CD4-positive, alpha-beta T cell treated with Interleukin-15 for 4 hours (primary cell): Measurements from ENCODE around the gene SLC22A17.

ENCODE experiments used
- DNase-seq: peaks from one replicate; pipeline ENCODE4 v3.0.0-alpha.2; 2020; ENCODE audit warnings: low spot score

SLC22A17 gene

GRCh38 chr14:23381871-23382270 is 29.2 kb upstream of the SLC22A17 start:
- DNase-seq = no peak

DNA sequence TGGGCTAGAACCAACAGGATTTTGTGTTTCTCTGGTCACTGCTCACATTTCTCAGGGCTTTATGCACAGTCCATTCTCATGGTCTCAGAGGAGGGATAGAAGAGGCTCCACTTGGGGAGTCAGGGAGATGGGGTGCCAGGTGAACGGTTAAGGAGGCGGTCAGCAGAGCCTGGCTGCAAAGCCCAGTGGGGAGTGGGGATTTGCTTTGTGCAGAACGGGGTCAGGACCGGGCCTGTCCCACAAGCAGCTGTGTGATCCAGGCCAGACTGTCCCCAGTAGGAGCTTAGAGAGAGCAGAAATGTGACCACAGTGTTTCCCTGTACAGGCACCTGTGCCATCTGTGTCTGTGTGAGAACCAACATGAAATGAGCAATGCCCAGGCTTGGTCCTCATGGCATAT is 28.3 kb upstream of the SLC22A17 start:
- DNase-seq = no peak

- DNase-seq = no peak
These were observed 27.7 kb upstream of the SLC22A17 start for GRCh38 chr14:23380197-23380914.

GRCh38 chr14:23379366-23380196 is 26.9 kb upstream of the SLC22A17 start:
- peak; percentile 65 for DNase-seq

GRCh38 chr14:23378612-23379220 is 26.0 kb upstream of the SLC22A17 start:
- no peak for DNase-seq

DNA sequence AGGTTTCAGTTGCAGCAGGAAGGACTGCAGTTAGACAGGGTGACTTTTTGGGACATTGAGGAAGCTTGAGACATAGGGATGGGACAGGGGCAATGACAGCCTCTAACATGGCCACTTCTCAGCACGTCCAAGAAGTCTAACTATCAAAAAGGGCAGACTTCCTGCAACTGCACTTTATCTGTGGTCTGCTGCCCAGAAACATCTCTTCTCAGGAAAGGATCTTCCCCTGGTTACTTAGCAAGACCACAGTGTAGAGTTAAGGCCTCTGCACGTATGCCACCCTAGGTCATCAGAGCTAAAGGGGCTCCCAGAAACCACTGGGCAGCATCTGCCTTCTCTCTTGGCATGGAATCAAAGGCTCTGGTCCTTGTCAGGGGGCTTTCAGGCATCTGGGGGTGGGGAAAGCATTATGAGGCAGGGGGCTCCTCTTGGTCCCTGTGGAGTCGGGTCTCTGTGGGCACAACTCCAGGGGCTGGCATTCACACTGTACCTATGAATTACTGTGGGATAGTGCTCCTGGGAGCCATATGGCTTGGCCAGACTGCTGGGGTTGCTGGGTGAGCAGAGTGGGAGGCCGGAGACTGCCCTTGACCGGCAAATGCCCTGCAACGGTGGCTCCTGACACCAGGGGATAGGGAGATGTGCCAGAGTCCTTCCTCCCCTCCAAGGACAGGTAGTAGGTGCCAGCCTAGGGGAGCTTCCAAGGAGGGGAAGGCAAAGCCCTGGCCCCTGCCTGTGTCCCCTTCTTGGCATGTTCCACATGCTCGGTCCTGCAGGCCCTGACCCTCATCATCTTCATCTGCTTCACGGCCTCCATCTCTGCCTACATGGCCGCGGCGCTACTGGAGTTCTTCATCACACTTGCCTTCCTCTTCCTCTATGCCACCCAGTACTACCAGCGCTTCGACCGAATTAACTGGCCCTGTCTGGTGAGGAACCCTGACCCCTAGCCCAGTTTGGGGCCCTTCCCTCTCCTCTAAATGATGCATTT is 25.2 kb upstream of the SLC22A17 start:
- no peak for DNase-seq

GRCh38 chr14:23377198-23377550 is 24.5 kb upstream of the SLC22A17 start:
- DNase-seq = no peak

GRCh38 chr14:23376482-23377197 is 24.0 kb upstream of the SLC22A17 start, which contains the start of gene CMTM5:
CMTM5 (plus strand) TSS chr14:23377046; CDS start chr14:23377252, 206 bp downstream.
- DNase-seq = no peak

- DNase-seq = no peak
These were observed 23.0 kb upstream of the SLC22A17 start for GRCh38 chr14:23375527-23376251.

GRCh38 chr14:23373041-23373440 is 20.4 kb upstream of the SLC22A17 start:
- DNase-seq = no peak

DNA sequence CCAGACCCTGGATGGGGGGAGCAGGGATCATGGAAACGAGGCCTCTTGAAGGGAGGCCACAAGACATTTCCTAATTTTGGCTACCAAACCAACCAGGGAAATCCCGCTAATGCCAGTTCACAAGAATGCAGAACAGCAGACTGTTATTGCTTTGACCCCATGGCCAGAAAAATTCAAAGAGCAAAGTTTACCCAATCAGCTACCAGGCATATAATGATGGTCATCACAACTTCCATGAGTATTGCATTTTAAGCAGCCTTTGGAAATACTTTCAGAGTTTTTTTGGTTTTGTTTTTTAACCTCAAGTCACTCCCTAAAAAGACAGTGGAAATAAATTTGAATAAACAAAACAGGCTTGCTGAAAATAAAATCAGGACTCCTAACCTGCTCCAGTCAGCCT is 19.8 kb upstream of the SLC22A17 start, which contains the start of gene IL25:
Gene IL25 (plus strand): TSS at position 301 of the 400 bp plus-strand sequence.
- no peak for DNase-seq

DNA sequence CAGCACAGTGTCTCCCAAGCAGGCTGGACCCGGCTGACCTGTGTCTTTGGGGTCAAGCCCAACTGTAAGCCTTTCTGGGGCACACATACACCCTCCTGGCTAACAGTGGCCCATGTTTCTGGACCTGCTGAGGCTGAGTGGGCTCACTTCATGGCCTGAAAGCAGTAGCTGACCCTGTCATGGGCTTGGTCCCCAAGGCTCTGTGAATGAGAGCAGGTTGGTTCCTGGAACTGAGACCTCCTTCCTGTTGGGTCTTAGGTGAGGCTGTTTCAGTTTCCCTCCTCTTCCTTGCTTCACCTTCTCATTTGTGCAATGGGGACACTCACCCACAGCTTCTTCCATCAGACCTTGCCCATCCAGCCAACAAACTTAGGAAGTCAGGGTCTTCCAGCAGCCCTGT is 19.2 kb upstream of the SLC22A17 start:
- no peak for DNase-seq

- DNase-seq = no peak
These were observed 17.5 kb upstream of the SLC22A17 start for GRCh38 chr14:23370221-23370620.

DNA sequence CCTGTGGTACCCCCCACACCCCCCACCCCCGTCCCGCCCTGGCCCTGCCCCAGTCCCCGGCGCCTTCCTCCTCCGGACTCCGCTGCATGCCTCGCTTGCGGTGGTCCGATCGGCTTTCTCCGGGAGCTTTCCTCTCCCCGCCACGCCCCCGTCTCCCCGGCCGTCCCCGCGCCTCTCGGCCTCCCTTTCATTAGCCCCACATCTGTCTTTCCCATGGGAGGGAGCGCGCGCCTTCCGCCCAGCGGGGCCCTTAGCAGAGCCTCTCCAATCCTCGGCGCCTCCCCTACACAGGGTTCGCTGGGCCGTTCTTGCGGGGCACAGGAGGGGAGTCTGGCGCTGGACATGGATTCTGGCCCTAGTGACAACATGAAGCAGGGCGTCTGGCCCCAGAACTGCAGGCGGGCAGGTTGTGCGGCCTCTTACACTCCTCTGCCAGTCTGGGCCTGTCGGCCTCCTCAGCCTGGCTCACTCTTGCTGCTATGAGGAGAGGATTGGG is 13.8 kb upstream of the SLC22A17 start:
- DNase-seq = no peak

DNA sequence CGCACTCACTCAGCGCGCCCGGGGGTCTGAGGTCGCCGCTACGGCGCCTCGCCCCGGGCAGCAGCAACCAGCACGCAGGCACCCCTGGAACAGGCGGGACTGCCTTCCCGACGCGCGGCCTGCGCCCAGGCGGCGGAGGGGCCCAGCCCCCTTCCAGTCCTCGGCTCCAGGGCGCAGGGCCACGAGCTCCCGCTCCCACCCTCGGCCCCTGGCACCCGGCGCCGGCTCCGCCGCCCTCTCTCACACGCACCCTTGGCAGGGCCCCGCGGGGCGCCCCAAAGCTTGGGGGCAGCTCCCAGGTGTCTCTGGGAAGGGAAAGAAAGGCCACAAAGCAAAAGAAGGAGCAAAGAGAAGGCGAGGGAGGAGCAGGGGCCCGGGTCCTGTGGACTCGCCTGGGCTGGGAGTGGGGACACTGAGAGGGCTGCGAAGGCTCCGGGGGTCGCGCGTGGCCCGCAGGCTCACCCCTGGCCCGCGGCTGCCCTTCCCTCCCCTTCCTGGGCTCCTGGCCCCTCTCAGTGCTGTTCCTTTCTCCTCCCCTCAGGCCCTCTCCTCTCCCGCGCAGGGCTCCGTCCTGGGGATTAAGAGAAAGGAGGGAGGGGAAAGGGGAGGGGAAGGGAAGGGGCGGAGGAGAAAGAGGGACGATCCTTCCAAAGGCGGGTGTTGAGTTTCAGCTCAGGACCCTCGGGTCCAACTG is 13.2 kb upstream of the SLC22A17 start:
- DNase-seq = no peak

DNA sequence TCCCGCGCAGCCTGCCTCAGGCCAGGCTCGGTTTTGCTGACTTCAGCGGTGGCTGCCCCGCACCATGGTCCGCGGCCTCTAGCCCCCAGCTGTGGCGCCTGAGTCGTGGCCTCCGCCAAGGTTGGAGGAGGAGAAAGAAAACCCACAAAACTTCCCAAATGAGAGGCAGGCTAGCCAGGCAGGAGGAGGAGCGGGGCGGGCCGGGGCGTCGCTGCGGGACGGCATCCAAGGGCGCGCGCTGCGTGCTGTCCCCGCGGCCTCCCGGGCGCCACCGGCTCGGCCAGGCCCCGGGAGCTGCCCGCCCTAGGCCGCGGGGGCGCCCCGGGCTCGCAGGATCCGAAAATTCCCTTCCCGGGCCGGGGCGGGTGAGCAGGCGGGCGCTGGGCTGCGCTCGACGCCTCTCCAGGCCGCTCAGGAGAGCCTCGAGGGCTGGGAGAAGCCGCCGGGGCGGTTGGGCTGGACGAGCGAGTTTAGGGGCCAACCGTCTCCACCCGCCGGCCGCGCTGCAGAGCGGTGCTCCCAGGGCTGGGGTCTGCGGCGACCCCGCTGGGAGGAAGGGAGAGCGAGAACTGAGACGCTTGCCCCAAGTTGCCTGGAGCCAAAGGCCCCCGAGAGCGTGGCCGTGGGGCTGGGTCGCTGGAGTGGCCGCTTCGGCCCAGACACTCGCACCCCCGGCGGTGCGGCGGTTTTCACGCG is 12.5 kb upstream of the SLC22A17 start, which contains the start of gene EFS:
Gene EFS (minus strand): TSS at position 137 of the 696 bp plus-strand sequence. CDS start 147 bp downstream, outside the sequence.
- no peak for DNase-seq

DNA sequence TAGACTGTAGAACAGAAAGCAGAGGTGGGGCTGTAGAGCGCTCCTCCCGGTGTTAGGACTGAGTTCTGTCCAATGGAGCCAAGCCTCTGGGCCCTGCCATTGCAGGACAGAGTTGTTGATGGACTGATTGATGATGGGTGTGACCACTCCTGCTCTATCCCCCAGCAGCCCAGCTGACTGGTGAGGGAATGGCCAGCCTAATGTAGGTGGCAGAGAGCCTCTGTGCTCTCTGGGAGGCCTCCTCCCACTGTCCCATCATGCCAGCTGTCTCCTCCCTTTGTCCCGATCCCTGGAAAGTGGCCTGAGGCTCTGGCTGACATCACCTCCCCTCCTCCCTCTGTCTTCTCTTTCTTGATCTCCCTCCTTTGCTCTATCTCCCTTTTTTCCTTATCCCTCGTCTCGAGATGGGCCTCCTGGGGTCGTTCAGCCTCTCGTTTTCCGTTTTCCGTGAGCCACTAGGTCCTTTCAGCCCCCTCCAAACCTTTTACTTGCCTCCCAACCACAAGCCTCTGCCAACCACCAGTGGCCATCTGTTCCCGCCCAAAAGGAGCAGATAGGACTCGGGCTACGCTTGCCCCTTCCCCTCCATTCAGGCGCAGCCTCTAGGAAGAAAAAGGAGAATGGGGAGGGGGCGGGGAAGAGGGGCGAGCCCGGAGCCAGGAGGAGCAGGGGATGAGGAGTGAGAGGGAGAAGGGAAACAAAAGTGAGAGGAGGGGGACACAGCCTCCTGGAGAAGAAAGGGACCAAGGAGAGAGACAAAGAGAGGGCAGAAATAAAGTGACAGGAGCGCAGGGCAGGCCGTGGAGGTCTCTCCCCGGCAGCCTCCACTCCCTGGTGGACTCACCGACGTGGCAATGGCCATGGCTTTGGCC is 11.7 kb upstream of the SLC22A17 start:
- no peak for DNase-seq

- no peak for DNase-seq
These were observed 9.5 kb upstream of the SLC22A17 start for GRCh38 chr14:23362200-23362599.
